DMS 273 (cell line): Measurements from ENCODE around the gene ATF6.
A peak's percentile ranks its signal among the peaks of the same experiment; 100 is the strongest.

Experiments
- DNase-seq: peaks from one replicate; lab custom pipeline; 2025; ENCODE audit not compliant: unreplicated experiment; lab: John Stamatoyannopoulos, UW

ATF6 gene

DNA sequence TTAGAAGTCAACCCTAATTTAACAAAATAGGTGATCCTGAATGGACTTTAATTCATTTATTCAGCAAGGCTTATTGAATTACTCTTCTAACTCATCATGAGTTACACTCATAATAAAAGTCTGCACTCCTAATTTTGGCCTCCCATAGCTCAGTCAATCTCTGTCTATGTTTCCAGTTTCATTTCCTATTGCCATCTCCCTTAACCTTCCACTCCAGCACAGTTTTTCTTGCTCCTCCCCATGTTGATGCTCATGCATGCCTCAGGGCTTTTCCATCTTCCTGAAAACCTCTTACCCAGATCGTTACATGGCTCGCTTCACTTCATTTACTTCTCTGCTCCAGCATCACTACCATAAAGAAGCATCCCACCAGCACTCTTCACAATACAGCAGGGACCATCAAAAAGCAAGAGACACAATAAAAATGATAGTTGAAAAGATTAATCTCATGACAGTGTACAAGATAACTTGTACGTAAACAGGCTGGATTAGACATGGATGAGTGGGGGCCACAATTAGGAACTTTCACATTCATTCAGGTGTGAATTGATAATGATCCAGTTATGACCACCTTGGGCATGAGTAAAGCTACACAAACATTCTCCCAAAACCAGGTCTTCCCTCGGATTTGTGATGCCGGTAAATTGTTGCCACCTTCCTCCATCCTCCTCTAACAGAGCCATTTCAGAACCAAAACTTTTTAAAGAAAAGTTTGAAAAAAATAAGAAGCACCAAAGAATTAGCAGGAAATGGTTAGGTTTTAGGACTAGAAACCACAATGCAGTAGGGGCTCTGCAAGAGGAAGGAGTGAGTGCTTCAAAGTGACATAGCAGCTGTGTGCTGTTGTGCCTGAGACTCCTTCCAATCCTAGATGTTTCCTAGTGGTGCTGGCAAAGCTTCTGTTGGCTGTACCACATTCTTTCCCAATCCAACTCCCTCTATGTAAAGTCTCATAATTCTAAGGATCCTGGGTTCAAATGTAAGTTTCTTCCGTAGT is 167.8 kb downstream of the ATF6 start:
- DNase-seq = no peak

DNA sequence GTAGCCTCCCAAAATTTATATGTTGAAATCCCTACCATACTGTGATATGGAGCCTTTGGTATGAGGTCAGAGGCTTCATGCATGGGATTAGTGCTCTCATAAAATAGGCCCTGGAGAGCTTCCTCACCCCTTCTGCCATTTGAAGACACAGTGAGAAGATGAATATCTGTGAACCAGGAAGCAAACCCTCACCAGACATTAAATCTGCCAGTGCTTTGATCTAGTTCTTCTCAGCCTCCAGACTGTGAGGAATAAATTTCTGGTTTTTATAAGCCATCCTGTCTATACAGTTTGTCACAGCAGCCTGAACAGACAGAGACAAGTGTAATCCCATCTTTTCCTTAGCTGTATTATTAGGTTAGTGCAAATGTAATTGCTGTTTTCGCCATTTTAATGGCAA is 169.1 kb downstream of the ATF6 start:
- DNase-seq = no peak

DNA sequence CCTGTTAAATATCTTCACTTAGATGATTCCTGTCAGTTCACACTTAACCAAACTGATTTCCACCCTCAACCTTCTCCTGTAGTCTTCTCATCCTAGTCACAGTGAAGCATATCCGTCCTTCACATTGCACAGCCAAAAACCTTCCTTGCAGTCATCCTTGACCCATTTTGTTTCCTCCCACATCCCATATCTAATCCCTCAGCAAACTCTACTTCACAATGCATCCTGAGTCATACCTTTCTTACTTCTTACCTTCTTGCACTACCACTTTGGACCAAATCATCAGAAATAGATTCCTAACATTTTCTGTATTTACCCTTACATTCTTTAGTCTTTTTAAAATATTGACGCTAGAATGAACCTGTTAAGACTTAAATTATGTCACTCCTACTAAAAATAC is 170.7 kb downstream of the ATF6 start:
- no peak for DNase-seq

DNA sequence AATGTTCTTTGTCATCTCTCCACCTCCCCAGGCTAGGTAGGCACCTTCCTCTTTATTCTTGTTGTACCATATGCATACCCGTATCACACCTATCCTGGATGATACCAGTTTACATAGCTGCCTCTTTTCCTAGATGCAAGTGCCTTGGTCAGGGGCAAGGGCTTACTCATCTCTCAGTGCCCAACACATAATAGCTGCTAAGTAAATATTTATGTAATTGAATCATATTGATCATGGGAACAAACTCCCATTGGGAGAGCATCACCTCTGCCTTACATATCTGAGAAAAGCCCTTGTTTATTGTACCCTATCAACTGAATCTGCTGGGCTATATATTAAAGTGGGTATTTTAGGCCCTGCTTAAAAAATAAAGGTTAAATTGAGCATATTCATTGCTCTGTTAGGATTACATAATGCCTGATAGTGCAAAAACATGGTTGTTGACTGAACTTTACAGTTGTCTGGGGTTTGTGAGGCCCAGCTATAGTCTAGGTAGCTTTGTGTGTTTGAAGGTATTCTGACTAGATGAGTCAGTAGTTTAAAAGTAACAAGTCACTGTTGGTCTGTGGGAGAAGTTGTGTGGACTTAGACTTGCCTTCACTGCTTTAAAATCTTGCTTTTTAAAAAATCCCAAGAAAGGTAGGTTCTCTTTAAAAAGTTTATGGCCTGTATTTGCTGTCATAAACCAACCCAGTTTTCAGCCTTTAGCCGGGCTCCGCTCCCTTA is 174.9 kb downstream of the ATF6 start:
- no peak for DNase-seq

DNA sequence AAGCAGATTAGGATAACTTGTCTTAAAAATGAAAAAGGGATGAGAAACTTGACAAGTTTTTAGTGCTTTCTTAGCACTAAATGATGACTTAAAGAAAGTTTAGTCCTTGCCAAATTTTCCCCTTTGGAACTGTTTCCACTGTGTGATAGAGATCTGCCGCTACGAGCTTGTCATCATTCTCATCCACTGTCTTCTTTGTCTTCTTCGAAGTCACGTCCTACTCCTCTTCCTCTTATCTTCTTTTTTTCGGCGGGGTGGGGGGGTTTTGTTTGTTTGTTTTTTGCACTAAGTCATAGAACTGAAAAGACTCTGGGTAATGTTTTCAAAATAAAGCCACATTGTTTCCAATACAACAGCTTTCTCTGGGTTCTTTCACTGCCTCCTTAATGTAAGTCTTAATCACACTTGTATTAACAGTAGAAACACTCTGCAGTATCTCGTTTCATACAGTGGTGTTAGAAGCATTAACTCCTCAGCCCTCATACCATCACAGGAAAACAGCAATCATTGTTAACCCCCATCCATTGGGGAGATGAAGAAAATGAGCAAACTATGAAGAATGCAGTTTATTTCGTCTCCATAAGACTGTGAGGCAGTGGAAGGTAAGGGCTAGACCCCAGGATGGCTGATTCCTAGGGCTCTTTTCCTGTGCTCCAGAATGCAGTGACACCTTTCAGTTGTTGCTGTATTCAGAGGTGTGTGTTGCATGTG is 175.8 kb downstream of the ATF6 start:
- no peak for DNase-seq

DNA sequence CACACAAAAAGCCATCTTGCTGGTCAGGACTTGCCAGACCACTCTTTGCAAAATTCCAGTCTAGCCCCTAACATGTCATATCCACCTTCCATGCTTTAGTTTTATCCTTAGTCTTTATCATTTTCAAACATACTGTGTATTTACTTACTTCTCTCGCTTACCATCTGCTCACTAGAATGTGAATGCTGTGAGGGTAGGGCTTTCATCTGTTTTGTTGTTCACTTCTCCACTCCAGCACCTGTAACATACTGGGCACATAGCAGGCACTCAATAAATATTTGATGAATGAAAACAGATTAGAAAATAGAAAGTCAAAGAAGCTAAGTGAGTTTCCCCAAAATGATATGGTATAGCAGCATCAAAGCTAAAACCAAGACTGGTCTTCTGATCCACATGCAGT is 177.6 kb downstream of the ATF6 start:
- DNase-seq = peak; percentile 15

DNA sequence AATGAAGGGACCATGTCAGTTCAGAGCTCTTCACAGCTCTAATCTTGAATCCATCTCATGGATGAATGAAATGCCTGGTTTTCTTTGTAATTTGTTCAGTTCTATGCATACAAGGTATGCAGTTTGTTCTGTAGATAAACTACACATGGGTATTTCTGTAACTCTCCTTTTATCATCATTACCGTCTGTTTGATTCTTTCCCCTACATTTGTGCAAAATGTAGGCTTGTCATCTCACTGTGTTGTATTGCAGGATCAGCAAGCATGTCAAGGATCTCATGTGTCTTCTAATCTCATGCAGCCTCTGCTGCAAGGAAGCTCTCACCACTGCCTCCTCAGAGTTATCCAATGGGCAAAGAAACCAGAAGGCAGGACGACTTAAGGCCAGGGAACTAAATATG is 178.3 kb downstream of the ATF6 start:
- DNase-seq = no peak

DNA sequence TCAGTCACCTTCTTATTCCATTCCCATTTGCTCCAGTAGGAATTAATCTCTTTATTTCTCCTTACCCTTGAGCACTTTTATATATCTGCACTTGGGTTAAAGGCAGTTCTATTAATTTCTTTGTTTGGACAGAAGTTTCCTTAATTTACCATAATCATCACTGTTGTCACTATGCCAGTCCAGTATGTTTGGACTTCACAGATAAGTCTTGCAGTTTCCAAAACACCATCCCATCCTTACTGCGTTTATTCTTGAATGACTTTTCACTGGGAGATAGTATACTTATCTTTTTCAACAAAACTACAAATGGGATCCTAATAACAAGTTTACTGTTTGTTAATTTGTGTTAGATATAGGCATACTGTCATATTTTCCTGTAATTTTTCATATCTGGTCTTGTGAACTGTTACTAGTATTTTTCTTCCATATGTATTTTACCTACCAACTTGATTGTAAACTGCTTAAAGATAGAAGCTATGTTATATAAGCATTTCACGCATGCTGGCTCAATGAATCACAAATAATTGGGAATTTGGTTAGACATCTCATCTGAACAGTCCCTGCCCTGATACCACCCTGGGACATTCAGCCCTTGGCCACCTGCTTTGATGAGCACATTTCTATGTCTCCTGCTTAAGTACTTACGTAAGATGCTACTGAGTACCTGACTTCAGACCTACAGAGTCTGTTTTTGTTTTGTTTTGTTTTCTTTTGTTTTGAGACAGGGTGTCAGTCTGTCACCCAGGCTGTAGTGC is 179.4 kb downstream of the ATF6 start:
- DNase-seq = no peak

DNA sequence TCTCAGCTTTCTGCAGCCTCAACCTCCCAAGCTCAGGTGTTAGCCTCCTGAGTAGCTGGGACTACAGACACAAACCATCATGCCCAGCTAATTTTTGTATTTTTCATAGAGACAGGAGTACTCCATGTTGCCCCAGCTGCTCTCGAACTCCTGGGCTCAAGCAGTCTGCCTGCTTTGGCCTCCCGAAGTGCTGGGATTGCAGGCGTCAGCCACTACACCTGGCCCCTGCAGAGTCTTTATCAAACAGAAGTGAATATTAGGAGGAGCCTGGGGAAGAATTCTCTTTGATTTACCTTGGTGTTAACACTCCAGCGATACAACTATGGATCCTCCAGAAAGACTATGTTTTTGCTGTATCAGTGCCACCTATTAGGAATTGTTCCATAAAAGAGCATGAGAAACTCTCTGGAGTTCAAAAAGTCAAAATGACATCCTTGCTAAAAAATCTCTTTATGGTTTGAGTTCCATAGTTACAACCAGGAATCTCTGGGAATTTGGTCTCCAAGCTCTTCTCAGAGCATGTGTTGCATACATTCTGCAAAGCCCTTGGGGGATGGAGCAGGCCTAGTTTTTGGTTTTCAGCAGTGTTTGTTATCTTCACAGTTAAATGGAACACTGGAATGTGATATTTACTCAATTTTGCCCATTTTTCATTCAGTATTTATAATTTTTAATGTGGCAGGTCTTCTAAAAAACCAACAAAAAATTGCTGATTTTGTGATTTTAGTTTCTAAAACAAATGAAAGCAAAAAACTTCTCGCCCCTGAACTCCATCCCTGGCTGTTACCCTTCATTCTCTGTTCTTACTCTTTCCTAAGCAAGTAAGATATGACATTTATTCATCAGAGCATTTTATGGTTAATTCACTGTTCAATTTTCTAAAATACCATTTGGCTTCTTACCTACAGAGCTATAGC is 180.2 kb downstream of the ATF6 start:
- no peak for DNase-seq

DNA sequence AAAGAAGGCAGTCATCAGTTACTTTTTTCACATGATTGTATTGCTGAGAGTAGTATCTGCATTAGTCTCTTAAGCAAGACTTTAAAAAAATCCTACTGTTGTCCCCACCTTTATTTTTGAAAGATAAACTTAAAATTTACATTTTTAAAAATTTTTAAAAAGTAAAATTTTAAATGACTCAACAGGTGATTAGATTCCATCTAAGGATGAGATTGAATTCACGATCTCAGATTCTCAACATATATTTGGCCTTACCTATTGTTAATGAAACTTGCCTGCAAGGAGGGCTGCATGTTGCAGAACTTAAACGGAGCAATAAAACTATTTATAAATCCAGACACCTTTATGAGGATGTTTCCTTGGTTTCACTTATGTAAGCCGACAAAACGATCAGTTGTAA is 182.3 kb downstream of the ATF6 start:
- DNase-seq = no peak

DNA sequence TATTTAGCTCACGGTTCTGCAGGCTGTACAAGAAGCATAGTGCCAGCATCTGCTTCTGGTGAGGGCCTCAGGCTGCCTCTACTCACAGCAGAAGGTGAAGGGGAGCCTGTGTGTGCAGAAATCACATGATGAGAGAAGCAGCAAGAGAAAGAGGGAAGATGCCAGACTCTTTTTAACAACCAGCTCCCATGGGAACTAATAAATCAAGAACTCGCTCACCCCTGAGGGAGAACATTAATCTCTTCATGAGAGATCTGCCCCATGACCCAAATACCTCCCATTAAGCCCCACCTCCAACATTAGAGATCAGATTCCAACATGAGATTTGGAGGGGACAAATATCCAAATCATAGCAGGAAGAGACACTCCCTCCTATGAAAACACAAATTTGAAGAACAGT is 183.4 kb downstream of the ATF6 start:
- no peak for DNase-seq

DNA sequence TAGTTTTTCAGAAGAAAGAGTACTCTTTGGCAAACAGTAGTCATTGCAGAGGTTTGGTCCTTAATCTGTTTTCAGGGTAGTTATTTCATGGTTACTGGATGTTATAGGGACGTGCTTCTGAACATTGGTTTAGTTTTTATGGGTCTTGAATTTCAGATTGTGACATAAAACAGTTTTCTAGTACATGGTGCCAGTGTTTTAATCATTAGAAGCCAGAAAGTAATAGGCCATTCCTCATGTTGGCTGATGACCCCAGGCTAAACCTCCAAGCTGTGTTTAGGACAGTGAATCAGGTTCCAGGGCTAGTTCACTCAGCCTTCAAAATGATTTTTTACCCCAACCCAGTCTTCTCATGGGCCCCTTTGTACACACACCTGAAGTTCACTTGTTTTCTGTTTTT is 184.3 kb downstream of the ATF6 start:
- DNase-seq = no peak

DNA sequence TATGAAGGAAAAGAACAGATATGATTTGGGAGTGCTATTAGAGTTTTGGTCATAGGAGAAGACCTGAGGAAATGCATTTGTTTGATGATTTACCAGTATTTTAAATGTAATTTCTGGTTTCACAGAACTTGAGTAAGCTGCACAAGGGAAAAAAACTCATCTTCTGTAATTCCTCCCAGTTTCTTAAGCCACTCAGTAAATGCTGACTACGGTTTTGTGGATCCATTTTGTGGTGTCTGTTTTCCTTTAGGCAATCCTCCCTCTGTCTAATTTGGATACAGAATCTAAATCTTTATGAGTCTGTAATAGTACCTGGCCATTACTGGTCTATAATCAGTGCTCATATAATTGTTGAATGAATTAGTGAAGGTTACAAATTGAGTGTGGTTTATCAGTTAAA is 185.5 kb downstream of the ATF6 start:
- DNase-seq = no peak

DNA sequence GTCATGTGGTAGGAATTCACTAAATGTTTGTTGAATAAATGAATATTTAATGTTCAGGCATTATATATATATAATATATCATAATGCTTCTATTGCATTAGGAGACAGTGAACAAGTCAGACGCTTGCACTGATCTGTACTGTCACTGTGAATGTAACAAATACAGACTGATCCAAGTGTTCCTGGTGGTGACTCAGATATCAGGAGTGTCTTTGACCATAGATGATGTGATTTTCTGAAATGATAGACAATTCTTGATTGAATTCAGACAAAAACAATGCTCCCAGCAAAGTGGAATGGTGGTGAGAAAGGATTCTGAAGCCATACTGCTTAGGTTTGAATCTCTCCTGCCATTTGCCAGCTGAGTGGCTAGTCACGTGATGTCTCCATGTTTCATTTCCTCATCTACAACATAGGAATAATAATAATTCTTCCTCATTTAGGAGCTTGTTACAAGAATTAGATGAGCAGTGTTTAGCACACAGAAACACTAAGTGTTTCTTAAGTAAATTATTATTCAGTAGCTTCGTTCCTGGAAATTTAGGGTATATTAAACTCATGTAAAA is 186.6 kb downstream of the ATF6 start:
- DNase-seq = no peak

DNA sequence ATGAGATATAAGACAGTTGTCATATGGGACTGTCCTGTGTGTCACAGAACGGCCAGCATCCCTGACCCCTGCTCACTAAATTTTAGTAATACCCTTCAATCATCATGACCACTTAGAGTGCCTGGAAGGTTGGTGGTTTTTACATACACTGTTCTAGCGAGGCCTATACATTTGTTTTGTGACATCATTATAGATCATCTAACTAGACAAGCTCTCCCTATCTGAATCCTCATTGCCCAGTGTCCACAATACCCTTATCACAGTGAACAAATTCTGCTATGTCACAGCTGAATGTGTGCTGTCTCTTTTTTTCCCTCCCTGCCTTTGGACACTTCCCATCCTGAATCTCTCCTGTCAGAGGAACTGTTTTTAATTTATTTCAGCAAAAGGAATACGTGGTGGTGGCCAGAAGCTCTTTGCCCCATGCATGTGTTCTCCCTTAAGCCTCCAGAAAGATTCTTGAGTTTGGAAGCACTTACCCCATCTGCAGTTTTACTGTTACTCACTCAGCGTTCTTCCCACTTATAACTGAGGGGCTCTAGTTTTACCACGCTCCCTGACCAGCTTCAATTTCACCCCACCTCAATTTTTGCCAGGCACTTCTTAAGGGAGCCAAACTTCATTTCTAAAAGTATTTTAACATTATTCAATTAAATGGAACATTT is 187.3 kb downstream of the ATF6 start:
- no peak for DNase-seq

DNA sequence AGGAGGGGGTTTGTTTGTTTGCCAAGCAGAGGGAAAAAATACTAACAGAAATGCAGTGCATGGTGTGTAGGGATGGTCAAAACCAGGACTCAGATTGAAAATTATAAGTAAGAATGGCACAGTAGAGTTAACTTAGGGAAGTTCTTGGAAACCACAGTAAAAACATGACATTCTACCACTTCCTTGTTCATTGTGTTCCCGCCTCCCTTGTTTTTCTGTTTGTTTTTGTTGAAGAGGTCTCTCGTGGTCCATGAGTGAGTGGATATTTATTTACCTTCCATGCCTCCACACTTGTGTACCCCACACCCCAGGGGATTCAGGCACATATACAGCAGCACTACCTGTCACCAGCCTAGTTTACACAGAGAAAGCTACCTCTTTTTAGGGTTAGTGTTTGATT is 187.9 kb downstream of the ATF6 start:
- no peak for DNase-seq

DNA sequence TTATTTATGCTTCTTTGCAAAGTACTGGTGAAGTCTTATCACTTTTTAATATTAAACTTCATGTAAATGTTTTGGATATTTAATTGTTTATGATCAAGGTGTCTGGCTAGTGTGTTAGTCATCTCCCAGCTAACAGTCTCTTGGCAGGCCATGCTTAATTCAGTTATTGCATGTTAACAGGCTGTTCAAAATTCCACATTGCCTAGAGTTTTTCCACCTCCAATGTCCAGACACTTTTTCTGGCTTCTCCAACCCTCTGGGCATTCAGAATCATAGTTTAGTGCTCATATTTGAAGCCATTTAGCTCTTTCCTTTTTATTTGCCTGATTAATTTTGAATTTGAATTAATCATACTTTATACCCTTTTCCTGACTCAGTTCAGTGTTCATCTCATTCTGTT is 188.3 kb downstream of the ATF6 start:
- DNase-seq = no peak

DNA sequence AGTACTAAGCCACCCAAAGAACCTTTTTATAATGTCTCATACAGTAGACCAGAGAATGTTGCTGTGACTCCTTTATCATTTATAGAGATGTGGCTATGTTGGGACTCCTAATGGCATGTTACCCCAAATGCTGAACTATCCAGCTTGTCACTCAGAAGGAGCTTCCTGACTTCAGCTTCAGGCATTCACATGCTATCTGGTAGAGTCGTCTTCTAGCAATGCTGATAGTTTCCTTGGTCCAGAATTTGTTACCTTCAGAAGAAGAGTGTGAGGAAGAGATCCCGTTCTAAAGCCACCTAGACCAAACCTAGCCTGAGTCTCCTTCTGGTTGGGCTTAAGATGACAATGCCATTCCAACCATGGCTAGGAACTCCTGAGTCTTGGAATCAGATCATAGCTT is 189.5 kb downstream of the ATF6 start:
- DNase-seq = no peak

DNA sequence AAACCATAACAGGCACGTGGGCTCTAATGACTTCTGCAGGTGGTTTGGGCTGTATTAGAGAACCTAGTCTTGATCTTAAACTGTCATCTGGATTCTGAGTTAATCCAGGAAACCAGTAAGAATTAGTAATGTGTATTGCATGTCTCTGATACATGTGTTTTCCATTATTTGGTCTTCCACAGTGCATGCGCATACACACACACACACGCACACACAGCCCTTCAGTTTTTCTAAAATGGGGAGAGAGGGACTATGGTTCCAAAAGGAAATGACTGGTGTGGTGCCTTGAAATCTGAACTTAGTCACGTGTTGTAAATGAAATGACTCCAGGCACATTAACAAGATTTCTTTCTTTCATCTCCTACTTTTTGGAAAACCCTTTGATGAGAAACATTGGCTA is 190.0 kb downstream of the ATF6 start:
- DNase-seq = no peak
